GM06990 (cell line): ENCODE measurements around the gene FH.

Experiments used
- DNase-seq: peaks from one replicate; pipeline ENCODE4 v3.0.0-alpha.2; 2011; ENCODE audit not compliant: insufficient read length; ENCODE audit errors: extremely low read depth
- H3K27me3 ChIP-seq: replicated peaks from 2 replicates; pipeline ENCODE4 v1.6.0; 2011; ENCODE audit warnings: low read length; ENCODE audit not compliant: control insufficient read depth, insufficient read depth
- H3K36me3 ChIP-seq: 2 replicates; pipeline ENCODE4 v1.5.1; 2011; ENCODE audit warnings: low read length; ENCODE audit not compliant: control insufficient read depth, insufficient read depth
- H3K4me3 ChIP-seq: replicated peaks from 2 replicates; pipeline ENCODE4 v1.5.1; 2011; ENCODE audit warnings: low read depth, mild to moderate bottlenecking, control low read depth, low read length
- TF ChIP-seq, protein P1 (sequence below): IDR thresholded peaks from 2 replicates; pipeline ENCODE4 v1.5.1; 2011; ENCODE audit warnings: low read length, control low read depth, mild to moderate bottlenecking, inconsistent platforms; ENCODE audit not compliant: insufficient read depth, poor library complexity, severe bottlenecking

FH gene

DNA sequence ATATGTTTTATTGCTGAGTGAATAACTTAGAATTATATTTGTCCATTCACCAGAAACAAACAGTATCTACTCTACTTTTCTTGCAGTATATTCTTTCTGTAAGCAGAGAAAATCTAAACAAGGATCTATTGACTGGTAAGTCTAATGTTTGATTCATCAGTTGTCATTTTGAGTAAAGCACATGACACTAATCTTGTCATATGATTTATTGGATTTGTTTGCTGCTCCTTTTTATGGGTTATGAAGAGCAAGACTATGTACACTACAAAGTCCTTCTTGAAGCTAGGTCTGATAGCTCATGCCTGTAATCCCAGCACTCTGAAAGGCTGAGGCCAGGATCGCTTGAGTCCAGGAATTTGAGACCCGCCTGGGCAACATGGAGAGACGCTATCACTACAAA lies 36.0 kb upstream of the FH start:
- TF ChIP-seq, protein P1, sequence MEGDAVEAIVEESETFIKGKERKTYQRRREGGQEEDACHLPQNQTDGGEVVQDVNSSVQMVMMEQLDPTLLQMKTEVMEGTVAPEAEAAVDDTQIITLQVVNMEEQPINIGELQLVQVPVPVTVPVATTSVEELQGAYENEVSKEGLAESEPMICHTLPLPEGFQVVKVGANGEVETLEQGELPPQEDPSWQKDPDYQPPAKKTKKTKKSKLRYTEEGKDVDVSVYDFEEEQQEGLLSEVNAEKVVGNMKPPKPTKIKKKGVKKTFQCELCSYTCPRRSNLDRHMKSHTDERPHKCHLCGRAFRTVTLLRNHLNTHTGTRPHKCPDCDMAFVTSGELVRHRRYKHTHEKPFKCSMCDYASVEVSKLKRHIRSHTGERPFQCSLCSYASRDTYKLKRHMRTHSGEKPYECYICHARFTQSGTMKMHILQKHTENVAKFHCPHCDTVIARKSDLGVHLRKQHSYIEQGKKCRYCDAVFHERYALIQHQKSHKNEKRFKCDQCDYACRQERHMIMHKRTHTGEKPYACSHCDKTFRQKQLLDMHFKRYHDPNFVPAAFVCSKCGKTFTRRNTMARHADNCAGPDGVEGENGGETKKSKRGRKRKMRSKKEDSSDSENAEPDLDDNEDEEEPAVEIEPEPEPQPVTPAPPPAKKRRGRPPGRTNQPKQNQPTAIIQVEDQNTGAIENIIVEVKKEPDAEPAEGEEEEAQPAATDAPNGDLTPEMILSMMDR = no peak
- H3K27me3 ChIP-seq = no peaks in the 10 kb centered on the region
- DNase-seq = no peak

DNA sequence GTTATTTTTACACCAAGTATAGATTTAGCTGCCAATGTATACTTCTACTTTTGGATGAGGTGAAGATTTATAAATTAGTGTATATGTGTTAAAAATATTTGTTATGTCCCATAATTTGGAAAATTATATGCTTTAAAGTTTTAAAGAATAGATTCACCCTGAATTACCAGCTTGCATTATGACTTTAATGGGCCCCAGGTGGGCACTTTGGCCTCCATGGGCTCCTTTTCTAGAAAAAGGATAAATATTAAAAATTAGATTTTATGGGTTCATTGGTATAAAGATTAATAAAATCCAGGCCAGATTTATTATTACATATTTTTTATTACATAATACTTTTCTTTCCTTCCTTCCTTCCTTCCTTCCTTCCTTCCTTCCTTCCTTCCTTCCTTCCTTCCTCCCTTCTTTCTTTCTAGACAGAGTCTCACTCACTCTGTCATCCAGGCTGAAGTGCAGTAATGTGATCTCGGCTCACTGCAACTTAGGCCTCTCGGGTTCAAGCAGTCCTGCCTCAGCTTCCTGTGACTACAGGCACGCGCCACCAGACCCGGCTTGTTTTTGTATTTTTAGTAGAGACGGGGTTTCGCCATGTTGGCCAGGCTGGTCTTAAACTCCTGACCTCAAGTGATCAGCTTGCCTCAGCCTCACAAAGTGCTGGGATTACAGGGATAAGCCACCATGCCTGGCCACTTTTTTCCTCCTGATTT lies 34.5 kb upstream of the FH start:
- Histone ChIP-seq H3K27me3 (no peaks in the 10 kb centered on the region), H3K36me3 (no peaks in the 10 kb centered on the region; the same call in 1 of the 2 replicates), H3K4me3 (no peak overlapping the region)
- no peak for DNase-seq
- TF ChIP-seq, protein P1 = no peak

More for the DNA sequence above, 36.0 kb upstream of the FH start:
- Histone ChIP-seq H3K4me3 (no peak overlapping the region), H3K36me3 (no peaks in the 10 kb centered on the region; the same call in 1 of the 2 replicates)

DNA sequence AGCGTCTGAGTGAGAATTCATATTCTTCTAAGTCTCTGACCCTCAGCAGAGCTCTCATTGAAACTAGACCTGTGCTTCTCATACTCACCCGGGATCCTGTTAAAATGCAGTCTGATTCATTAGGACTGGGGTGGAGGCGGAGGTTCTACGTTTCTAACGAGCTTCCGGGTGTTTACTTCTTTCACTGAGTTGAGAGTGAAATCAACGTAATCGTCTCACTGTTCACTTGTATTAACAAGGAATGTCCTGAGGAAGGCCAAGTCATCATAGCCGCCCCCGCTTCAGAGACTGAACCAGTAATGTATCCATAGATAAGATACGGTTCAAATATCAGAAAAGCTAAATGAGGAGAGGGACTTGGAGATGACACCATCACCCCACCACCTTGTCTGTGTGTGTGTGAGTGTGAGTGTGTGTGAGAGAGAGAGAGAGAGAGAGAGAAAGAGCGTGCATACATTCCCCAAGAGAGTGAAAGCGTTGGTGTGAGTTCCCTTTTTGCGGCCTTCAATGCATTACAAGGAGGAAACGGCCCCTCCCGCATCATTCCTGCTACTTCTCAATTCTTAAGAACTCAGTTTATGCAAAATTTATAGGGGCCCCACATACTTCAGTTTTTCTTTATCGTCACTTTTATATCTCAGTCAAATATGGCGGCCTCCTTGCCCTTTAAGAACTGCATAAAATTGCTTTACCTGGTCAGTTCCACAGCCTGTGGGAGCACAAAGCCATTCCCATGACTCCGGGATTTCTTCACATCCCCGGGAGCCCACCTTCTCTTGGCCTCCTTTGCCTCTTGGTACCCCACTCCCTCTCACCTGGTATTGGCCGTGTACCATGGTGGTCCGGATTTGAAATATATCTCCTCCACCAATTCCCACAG lies 32.4 kb upstream of the FH start:
- peak overlapping the region; percentile 29 for H3K4me3 ChIP-seq
- DNase-seq = peak; percentile 57
- no peaks in the 10 kb centered on the region; the same call in 1 of the 2 replicates for H3K36me3 ChIP-seq
- H3K27me3 ChIP-seq = no peaks in the 10 kb centered on the region
- TF ChIP-seq, protein P1 = no peak

DNA sequence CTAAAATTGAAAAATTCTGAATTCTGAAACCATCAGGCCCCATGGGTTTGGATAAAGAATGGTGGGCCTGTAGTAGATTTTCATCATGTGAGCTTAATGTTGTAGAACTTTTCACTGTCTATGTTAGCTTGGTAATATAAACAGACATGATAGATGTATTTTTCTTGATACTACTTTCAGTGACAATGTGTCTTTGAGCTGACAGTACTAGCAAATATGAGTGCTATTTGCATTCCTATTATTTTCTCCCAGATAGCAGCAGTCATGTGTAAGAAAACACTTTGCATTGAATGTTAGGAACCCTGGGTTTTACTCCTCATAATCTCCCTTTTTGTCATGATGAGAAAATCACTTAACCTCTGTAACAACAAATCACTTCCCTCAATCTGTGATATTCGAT lies 30.8 kb upstream of the FH start:
- no peaks in the 10 kb centered on the region for H3K36me3 ChIP-seq
- TF ChIP-seq, protein P1 = no peak
- no peak for DNase-seq
- H3K4me3 ChIP-seq = no peak overlapping the region
- H3K27me3 ChIP-seq = no peaks in the 10 kb centered on the region

DNA sequence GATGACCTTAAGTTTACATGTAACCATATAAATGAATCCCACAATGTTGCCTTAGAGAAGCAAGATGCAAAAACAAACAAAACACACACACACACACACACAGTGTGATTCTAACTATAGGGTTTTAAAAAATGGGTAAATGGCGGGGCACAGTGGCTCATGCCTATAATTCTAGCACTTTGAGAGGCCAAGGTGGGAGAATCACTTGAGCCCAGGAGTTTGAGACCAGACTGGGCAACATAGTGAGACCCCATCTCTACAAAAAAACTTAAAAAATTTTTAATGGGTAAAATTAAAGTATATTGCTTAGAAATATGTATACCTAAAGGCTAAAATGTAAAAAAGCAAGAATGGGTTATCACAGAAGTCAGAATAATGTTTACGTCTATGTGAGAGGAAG lies 28.5 kb upstream of the FH start:
- DNase-seq = no peak
- TF ChIP-seq, protein P1 = no peak
- Histone ChIP-seq H3K4me3 (no peak overlapping the region), H3K36me3 (no peaks in the 10 kb centered on the region), H3K27me3 (no peaks in the 10 kb centered on the region)
